Neural progenitor cell (in vitro differentiated cells): ENCODE measurements around the gene BMP7.

Experiments used
- CTCF ChIP-seq: fragments of 200-600 bp; sonication (generic); IDR thresholded peaks from 2 replicates; pipeline ENCODE4 v1.5.1; 2017; ENCODE audit warnings: antibody characterized with exemption, mild to moderate bottlenecking
- EZH2 ChIP-seq: fragments of 200-600 bp; sonication (generic); IDR thresholded peaks from 2 replicates; pipeline ENCODE4 v1.6.1; 2017; ENCODE audit warnings: antibody characterized with exemption, mild to moderate bottlenecking, moderate library complexity

- TF ChIP-seq CTCF (no peak), EZH2 (no peak)
Measured at GRCh38 chr20:57290178-57290484, 23.7 kb upstream of the BMP7 start.
